Measurements from ENCODE around the gene ERN1.

The ERN1 gene

GRCh38 chr17:64154313-64154695 is 24.4 kb upstream of the ERN1 start:
- no peak for TF ChIP-seq CTCF (IDR thresholded peaks at IDR 0.05; ENCODE audit: low read depth, low read length, missing control alignments)
- in situ Hi-C loops (cut with HindIII; ENCODE audit: low sequenced_read_pairs), result no loop called here
- DNase-seq (ENCODE audit: low read depth), result no peak
- no peak overlapping the region for H3K4me3 ChIP-seq (ENCODE audit: low read depth, low read length)

GRCh38 chr17:64153565-64154312 is 23.8 kb upstream of the ERN1 start:
- no peak overlapping the region for H3K4me3 ChIP-seq (ENCODE audit: low read depth, low read length)
- in situ Hi-C loops (cut with HindIII; ENCODE audit: low sequenced_read_pairs), result no loop called here
- DNase-seq (ENCODE audit: low read depth), result no peak
- TF ChIP-seq CTCF (IDR thresholded peaks at IDR 0.05; ENCODE audit: low read depth, low read length, missing control alignments), result no peak

GRCh38 chr17:64152428-64153125 is 22.6 kb upstream of the ERN1 start:
- H3K4me3 ChIP-seq (ENCODE audit: low read depth, low read length), result no peak overlapping the region
- no peak for TF ChIP-seq CTCF (IDR thresholded peaks at IDR 0.05; ENCODE audit: low read depth, low read length, missing control alignments)
- in situ Hi-C loops (cut with HindIII; ENCODE audit: low sequenced_read_pairs), result no loop called here
- DNase-seq (ENCODE audit: low read depth), result no peak

- in situ Hi-C loops (cut with HindIII; ENCODE audit: low sequenced_read_pairs), result no loop called here
- no peak overlapping the region for H3K4me3 ChIP-seq (ENCODE audit: low read depth, low read length)
- no peak for DNase-seq (ENCODE audit: low read depth)
- no peak for TF ChIP-seq CTCF (IDR thresholded peaks at IDR 0.05; ENCODE audit: low read depth, low read length, missing control alignments)
Measured at GRCh38 chr17:64151016-64151368, 21.0 kb upstream of the ERN1 start.

GRCh38 chr17:64150237-64151015 is 20.5 kb upstream of the ERN1 start:
- no peak for DNase-seq (ENCODE audit: low read depth)
- no peak for TF ChIP-seq CTCF (IDR thresholded peaks at IDR 0.05; ENCODE audit: low read depth, low read length, missing control alignments)
- H3K4me3 ChIP-seq (ENCODE audit: low read depth, low read length), result no peak overlapping the region
- in situ Hi-C loops (cut with HindIII; ENCODE audit: low sequenced_read_pairs), result no loop called here

- no peak for TF ChIP-seq CTCF (IDR thresholded peaks at IDR 0.05; ENCODE audit: low read depth, low read length, missing control alignments)
- H3K4me3 ChIP-seq (ENCODE audit: low read depth, low read length), result no peak overlapping the region
- no peak for DNase-seq (ENCODE audit: low read depth)
- in situ Hi-C loops (cut with HindIII; ENCODE audit: low sequenced_read_pairs), result no loop called here
Measured at GRCh38 chr17:64149196-64149595, 19.3 kb upstream of the ERN1 start.
